ENCODE data around the gene SNIP1.

GRCh38 chr1:37513795-37514349, 40.2 kb downstream of the SNIP1 start:
- TF ChIP-seq POLR2A (IDR thresholded peaks at IDR 0.05) (no peak), CTCF (IDR thresholded peaks at IDR 0.05) (no peak)

All from ovary (tissue), 3 donors.